GM21423 (cell line): ENCODE results near the gene DENND10.
"Not testable (repeated sequence)": the region's sequence is repeated elsewhere in the genome, so short reads cannot be mapped to it uniquely, and the experiment has no call there.

ENCODE experiments used
- ATAC-seq: cut with Tn5 transposase; IDR thresholded peaks from one replicate; pipeline ENCODE4 v1.9.1; 2021; ENCODE audit warnings: mild to moderate bottlenecking, moderate library complexity; ENCODE audit not compliant: unreplicated experiment

DENND10 gene

DNA sequence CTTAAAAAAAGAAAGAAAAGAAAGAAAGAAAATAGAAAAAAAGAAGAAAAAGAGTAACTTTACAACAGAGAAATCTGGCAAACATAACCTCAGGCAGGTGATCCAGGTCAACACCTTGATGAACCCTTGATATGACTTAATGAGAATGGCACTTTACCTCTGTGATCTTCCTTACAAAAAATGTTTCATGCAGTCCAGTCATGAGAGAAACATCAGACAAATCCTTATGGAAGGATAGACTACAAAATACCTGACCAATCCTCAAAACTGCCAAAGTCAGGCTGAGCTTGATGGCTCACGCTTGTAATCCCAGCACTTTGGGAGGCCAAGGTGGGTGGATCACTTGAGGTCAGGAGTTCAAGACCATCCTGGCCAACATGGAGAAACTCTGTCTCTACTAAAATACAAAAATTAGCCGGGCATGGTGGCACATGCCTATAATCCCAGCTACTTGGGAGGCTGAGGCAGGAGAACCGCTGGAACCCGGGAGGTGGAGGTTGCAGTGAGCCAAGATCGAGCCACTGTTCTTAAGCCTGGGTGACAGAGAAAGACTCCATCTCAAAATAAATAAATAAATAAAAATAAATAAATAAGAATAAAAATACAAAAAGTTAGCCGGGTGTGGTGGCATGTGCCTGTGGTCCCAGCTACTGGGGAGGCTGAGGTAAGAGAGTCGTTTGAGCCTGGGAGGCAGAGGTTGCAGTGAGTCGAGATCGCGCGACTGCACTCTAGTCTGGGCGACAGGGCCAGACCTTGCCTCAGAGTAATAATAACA lies 7.1 kb upstream of the DENND10 start:
- ATAC-seq: not testable (repeated sequence)

DNA sequence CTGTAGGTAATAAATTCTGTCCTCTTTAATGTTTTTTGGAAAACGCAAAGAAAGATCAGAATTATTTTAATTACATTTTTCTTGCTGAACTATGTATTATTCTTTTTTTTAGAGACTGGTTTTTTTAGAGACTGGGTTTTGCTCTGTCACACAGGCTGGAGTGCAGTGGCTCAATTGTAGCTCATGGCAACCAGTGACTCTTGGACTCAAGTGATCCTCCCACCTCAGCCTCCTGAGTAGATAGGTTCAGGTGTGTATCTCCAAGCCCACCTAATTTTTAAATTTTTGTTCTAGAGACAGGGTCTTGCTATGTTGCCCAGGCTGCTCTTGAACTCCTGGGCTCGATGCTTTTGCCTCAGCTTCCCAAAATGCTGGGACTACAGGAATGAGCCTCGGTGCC lies 5.3 kb upstream of the DENND10 start:
- no peak for ATAC-seq

DNA sequence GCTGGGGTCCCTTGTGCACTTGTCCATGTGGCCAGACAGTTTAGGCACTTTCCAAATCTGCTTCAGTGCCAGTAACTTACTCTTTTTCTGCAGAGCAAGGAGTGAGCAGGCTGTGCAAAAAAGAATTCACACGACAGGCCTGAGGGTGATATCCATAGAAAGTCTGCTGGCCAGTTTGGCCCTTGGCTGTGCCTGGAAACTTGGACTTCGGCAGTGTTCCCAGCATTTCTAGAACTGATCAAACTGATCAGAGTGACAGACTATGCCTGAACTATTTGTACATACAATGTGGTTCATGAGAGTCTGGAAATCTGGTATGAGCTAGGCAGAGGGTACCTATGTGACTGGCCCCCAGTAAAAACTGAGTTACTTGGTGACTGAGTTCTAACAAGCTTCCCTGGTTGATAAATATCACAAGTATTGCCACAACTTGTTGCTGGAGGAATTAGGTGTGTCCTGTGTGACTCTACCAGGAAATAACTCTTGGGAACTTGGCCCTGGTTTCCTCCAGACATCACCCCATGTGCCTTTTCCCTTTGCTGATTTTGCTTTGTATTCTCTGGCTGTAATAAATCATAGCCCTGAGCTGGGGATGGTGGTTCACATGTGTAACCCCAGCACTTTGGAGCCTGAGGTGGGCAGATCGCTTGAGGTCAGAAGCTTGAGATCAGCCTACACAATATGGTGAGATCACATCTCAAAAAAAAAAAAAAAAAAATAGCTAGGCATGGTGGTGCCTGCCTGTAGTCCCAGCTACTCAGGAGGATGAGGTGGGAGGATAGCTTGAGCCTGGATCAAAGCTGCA lies 3.3 kb upstream of the DENND10 start:
- ATAC-seq: no peak

- ATAC-seq: no peak
Measured at GRCh38 chr10:119101366-119102098, 2.4 kb upstream of the DENND10 start.

- ATAC-seq: no peak
Measured at GRCh38 chr10:119103241-119103902, 541 bp upstream of the DENND10 start.

GRCh38 chr10:119104654-119105015 lies 722 bp downstream of the DENND10 start:
- no peak for ATAC-seq

DNA sequence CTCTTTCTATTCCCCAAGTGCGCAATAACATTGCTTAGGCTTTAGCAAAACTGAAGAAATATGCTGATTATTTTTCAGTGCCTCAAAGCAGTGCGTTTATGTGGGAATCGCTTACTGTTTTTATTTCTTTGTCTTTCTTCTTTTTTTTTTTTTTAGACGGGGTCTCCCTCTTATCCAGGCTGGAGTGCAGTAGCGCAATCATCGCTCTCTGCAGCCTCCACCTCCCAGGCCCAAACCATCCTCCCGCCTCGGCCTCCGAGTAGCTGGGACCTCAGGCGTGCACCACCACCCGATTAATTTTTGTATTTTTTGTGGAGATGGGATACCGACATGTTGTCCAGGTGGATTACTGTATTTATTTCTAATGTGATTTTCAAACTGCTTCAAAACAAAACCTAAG lies 1.2 kb downstream of the DENND10 start:
- ATAC-seq: no peak

DNA sequence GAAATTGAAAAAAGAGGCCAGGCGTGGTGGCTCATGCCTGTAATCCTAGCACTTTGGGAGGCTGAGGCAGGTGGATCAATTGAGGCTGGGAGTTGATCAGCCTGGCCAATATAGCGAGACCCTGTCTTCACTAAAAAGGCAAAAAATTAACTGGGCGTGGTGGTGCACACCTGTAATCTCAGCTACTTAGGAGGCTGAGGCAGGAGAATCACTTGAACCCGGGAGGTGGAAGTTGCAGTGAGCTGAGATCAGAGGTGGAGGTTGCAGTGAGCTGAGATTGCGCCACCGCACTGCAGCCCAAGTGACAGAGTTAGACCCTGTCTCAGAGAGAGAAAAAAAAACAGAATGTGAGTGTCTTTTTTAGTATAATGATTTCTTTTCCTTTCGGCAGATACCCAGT lies 2.0 kb downstream of the DENND10 start:
- not testable (repeated sequence) for ATAC-seq

- ATAC-seq: not testable (repeated sequence)
Measured at GRCh38 chr10:119107106-119107505, 3.2 kb downstream of the DENND10 start.

GRCh38 chr10:119107771-119108170 lies 3.9 kb downstream of the DENND10 start:
- not testable (repeated sequence) for ATAC-seq

GRCh38 chr10:119112056-119112455 lies 8.1 kb downstream of the DENND10 start:
- ATAC-seq: no peak

DNA sequence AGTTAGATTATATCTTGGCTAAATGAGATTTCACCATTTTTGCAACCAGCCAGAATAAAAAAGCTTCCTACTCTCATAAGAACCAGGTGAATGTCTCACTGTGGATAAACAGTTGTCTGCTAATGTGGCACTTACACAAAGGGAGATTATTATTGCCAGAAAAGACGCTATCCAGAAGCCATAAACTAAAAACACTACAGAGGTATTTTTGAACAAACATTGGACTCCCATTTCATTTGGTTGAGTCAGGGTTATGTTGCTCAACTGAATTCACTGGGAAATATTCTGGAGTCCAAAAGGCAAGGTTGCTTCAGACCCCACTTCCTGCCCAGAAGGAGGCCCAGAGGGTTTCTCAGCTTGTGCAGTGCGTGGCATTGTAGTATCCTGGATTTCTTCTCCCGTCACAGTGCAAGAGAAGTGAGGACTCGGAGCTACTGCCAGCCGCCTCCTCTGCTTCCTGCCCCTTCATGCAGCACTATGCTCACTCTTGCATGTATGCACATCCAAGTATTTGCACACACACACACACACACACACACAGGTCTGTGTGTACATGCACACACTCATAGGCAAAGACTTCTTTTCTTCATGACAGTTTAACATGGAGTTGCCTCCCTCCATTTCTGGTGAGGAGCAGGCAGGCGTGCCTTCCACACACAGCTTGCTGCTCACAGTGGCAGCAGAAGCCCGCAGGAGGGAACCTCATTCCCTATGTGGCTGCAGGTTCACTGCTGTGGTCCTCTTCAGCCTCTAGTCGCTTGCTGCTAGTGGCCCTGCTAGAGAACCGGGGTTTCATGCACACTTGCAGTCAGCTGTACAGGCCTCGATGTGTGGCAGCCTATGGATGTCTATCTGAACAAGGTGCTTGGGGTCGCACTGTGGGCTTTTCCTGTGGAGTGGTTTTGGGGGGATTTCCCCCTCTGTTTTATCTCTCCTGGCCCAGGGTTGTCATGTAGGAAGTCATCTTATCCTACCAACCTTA lies 10.1 kb downstream of the DENND10 start:
- ATAC-seq: no peak

- no peak for ATAC-seq
Measured at GRCh38 chr10:119115926-119116325, 12.0 kb downstream of the DENND10 start.

DNA sequence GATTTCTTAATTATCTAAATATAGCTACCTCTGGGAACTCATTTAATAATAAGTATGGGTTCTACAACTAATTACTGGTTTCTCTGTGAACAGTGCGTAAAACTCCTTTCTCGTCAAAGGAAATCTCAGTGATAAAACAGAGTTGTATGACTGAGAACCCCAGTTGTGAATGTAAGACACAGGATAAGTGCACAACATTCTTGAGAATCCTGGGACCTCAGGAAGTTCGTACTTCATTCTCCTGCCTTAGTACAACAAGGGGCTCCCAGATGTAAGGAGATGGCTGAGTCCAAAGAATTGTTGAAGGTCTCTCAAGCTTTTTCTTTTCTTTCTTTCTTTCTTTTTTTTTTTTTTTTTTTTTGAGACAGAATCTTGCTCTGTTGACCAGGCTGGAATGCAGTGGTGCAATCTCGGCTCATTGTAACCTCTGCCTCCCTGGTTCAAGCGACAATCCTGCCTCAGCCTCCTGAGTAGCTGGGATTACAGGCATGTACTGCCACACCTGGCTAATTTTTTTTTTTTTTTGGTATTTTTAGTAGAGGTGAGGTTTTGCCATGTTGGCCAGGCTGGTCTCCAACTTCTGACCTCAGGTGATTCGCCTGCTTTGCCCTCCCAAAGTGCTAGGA lies 12.5 kb downstream of the DENND10 start:
- ATAC-seq: no peak

- no peak for ATAC-seq
Measured at GRCh38 chr10:119118231-119118630, 14.3 kb downstream of the DENND10 start.

DNA sequence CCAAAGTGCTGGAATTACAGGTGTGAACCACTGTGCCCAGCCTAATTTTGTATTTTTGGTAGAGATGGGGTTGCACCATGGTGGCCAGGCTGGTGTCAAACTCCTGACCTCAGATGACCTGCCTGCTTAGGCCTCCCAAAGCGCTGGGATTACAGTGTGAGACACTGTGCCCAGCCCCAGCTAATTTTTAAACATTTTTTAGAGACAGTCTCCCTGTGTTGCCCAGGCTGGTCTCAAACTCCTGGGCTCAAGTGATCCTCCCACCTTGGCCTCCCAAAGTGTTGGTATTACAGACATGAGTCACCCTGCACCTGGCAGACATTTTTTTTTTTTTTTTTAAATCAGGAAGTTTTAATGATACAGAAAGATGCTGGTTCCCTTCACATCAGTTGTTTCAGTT lies 15.5 kb downstream of the DENND10 start:
- no peak for ATAC-seq

DNA sequence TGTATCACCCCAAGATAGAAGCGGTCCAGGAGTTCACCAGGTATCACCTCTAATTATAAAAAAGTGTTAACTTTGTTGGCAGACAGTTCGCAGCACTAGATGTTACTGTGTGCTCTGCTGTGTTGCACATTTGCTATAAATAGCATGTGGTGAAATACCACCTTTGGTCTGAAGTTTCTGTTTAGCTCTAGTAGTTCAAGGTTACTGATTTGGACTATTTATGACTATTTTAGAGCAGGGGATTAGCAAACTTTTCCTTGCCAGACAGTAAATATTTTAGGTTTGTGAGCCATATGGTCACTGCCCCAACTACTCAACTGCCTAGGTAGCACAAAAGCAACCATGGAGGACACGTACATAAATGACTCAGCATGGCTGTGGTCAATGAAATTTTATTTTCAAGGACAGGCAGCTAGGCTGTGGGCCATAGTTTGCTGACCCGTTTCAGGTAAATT lies 16.5 kb downstream of the DENND10 start:
- peak; percentile 89 for ATAC-seq

DNA sequence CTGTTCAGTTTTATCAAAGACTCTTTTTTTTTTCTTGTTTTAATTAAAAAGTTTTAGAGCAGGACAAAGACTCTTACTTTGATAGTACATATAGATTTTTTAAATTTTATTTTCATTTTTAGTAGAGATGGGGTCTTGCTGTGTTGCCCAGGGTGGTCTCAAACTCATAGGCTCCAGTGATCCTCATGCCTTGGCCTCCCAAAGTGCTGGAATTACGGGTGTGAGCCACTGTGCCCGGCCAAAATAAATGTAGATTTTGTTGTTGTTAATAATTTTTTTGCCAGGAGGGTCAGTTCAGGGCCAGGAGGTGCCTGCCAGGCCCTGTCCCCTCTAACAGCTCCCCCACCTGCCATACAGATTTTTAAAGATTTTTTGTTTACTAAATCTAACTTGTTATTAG lies 17.0 kb downstream of the DENND10 start:
- ATAC-seq: no peak

- ATAC-seq: no peak
Measured at GRCh38 chr10:119125942-119126341, 22.0 kb downstream of the DENND10 start.
